A172 (cell line): ENCODE measurements around the gene MS4A10. TPM values are rescaled to one million over a fixed set of nuclear protein-coding genes. Genes with fewer than 3 reads are reported as not detected.
A peak's percentile ranks its signal among the peaks of the same experiment; 100 is the strongest.

ENCODE experiments used
- DNase-seq: peaks from one replicate; pipeline ENCODE4 v3.0.0-alpha.2; 2015; ENCODE audit warnings: low spot score
- total RNA-seq: library from RNA; depleted of rRNA; stranded (reverse); fragments of >200 nt; shearing (Covaris generic); gene quantifications from 2 replicates; pipeline ENCODE4 v1.2.3, GENCODE V29; 2014

The MS4A10 gene
- total RNA-seq, 1 experiment from 2014 or later, result not detected

DNA sequence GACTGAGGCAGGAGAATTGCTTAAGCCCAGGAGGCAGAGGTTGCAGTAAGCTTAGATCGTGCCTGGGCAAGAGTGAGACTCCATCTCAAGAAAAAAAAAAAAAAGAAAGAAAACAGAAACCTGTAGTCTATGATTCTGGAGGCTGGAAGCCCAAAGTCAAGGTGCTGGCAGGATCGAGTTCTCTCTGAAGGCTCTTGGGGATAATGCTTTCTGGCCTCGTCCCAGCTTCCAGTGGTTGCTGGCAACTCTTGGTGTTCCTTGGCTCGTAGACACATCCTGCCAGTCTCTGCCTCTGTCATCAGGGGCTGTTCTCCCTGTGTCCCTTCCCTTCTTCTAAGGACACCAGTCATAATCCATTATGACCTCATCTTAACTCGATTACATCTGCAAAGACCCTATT lies 40.0 kb downstream of the MS4A10 start:
- no peak for DNase-seq

DNA sequence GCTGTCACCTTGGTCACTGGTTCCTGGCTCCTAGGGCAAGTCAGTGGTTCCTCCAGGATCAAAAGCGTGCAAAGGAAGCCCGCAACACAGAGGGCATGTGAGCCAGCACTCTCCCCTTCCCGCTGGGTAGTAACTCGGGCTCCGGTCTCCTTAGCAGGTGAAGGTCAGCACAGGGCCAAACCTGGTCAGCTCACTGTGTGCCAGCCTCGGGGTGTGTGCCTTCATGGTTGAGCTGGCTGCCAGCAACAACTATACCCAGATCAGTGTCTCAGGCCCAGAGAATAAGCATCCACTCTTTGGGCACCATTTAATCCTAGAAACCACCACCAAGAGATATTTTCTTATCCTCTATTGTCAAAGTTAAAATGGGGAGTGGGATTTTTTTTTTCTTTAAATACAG lies 40.7 kb downstream of the MS4A10 start:
- no peak for DNase-seq

DNA sequence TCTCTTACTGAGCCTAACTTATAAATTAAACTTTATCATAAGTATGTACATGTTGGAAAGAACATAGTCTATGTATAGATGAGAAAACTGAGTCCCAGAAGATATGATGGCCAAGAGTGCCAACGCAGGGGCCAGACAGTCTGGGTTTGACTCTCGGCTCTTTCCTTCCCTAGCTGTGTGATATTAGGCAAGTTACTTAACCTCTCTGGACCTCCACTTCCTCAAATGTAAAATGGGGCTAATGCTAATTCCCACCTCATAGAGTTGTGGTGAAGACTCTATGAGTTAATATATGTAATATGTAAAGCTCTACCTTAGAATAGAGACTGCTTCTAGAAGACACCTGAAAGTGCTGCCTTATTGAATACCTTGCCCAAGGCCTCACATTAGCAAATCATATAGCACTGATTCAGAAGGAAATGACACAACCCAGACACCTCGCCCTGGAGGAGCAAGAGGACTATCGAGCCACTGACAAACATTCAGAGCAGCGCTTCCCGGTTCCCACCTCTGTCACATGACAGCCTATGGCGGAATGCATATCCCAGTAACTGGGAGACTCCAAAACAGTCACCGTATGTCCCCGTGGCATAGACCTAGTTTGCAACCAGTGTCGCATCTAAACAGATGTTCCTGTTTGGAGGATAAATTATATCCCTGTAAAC lies 45.5 kb downstream of the MS4A10 start:
- no peak for DNase-seq

DNA sequence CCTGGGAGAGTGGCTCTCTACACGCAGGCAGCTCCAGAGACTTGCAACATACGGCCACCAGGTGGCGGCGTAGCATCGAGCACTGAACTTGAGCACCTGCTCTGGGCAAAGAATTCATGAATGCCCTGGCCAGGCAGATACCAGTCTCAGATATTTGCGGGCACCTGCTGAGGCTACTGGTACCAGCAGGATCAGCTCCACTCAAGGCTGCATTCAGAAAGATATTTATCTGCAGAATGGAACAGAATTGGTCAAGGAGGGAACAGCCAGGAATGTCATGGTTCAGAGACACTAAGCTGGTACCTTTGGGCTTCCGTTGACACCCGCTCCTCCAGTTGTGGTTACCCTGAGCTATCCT lies 46.0 kb downstream of the MS4A10 start:
- DNase-seq, result peak; percentile 76

DNA sequence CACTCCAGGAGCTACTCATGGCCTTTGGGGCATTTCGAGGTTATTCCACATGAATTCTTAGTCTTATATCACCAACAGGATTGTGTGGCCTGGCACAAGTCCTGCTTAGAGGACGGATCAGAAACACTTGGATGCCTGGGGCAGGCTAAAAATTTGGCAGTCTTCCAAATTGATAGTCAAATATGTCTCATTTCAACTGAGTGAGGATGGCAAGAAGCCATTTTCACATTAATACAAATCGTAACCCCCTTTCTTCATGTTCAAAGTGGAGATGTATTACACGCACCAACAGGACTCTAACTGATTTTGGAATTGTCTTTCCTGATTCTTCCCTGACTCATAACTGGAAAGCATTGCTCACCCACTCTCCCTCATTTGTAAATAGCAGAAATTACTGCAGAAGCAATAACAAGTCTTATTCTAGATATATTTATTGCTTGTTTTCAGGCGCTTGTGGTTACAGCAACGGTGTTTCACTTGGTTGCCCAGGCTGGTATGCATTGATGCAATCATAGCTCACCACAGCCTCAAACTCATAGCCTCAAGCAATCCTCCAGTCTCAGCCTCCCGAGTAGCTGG lies 46.5 kb downstream of the MS4A10 start:
- peak; percentile 62 for DNase-seq

DNA sequence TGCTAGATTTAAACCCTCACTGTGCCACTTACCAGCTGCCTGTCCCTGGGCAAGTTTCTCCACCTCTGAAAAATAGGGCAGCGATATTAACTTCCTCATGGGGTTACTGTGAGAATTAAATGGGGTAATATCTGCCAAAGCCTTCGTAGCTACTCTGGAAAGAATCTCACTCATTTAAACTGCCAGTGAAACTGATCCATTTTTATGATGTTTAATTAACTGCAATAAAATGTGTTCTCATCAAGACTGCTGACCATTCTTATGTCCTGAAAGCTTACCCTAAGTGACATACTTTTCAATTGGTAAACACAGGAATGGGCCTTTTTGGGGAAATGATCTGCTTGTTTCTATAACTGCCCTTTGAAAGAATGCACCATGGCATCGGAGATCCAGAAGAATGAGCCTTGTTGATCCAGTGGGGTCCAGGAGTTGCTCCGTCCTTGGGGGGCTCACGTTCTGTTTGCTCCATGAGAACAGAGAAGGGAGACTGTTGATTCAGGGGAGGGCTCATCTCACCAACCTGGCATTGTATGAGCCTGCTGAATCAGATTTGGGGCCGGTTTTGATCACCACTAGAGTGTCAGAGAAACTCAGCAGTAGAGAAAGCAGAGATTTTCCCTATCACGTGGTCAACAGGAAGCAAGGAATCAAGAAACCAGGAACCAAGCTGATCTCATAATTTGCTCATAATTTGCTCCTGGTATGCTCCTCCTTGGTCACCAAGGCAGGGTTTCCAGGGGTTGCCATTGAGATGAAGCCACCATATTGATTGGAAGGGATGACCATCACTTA lies 49.8 kb downstream of the MS4A10 start:
- no peak for DNase-seq

DNA sequence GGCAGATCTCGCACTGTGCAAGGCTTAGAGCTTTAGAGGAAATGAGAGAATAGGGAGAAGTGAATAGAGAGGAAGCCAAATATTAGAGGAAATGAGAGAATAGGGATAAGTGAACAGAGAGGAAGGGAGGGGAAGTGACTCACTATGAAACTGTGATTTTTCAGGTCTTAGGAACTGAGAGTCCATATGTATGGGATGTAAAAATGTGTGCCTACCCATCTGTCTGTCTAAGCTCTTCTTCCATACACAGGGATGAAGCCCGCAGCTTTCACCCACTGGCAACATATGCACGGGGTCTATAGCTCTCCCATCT lies 50.4 kb downstream of the MS4A10 start:
- DNase-seq, result peak; percentile 24

DNA sequence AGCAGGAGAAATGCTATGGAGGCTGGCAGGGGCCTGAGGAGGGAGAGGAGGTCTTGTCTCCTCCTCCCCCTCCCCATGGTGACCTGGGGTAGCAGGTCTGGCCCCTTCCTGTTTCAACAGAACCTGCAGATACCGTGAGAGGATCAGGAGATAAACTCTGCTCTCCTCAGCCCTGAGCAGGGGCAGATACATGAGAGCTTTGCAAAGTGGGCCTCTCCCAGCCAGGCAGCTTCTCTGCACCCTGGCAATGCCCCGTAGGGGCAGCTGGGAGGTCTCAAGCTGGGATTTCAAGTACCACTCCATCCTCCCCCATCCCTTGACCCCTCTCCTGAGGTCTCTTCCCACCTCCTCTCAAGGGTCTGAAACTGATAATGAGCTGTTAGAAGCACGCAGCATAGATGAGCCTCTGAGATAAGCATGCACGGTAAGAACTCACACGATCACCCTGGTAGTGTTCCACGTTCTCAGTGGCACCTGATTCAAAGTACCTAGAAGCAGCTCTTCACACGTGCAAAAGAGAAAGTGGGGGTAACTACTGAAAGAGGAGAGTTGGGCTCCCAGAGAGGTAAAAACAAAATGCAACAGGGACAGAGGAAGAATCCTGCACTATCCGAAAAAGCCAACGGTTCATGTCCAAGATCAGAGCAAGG lies 51.9 kb downstream of the MS4A10 start:
- DNase-seq, result no peak

DNA sequence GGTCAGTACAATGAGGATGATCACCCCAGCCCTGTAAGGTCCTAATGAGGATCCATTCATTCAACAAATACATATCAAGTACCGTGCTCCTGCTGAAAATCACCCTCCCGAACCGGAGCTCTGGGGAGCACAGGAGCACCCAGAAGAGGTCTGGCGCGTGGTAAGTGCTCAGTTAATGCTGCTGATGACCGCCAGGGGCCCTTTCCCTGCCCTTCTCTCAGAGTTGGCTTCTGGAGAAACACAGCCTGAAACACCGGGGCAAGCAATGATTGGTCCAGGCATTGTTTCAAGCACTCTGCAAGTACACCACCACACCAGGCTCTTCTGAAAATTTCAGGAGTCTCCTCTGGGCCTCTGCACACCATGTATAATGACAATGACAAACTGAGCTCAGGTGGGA lies 53.0 kb downstream of the MS4A10 start:
- no peak for DNase-seq

DNA sequence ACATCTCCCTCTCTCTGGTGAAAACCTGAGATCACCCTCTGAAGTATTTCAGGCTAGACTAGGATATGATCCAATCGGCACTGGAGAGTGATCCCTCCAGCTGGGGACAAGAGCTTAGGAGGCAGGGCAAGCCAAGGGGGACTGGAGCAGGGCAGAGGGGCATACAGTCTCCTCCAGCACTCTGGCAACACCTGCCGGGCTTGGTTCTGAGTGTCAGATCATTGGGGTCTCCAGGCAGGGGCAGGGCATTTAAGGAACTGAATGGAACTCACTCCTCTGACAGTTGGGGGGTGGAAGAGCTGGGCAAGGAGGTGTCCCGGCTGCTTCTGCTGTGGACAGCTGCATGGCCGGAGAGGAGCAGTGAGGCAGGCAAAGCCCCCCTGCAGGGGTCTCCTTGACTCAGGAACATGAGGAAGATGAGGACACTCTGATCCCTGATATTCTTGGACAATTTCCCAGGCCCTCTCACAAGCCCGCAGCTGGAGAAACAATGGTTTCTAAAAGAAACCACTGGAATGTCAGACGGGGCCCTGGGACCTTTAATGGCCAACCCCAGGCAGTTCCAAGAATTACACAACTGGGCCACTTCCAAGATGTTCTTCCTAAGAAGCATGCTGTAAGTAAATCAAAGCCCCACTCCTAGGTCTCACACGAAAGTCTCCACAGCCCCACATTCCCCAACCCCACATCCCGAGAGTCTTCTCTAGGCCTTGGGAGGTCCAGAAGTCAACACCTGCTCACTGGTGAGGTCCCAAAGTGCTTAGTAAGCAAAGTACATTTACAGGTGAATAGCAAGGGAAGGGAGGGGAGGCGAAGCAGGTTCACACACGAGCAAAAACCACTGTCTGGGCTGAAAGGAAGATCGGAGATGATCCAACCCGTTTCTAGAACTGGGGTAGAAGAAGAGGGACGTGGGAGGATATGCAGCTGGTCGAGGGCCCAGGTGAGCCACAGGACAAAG lies 55.6 kb downstream of the MS4A10 start:
- peak; percentile 85 for DNase-seq

DNA sequence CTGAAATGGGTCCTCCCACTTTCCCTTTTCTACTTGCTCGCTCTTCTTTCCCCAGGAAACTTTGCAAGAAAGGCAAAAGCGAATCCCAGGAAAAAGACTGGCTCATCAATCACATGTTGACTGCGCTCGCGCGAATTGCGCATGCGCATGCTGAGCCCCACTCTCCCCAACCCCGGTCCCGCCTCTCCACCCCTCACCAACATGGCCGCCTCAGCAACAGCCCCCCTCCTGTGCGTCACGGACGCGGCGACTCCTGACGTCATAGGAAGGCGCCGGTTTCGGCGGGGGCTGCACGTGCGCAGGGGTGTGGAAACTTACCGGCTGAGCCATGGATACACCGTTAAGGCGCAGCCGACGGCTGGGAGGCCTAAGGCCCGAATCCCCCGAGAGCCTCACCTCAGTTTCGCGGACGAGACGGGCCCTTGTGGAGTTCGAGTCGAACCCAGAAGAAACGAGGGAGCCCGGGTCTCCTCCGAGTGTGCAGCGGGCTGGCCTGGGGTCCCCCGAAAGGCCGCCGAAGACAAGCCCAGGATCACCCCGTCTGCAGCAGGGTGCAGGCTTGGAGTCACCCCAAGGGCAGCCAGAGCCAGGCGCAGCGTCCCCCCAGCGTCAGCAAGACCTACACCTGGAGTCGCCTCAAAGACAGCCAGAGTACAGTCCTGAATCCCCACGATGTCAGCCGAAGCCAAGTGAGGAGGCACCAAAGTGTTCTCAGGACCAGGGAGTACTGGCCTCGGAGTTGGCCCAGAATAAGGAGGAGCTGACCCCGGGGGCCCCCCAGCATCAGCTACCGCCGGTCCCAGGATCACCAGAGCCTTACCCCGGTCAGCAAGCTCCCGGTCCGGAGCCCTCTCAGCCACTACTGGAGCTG lies 56.9 kb downstream of the MS4A10 start, which contains the start of gene CCDC86:
CCDC86 (plus strand) TSS at position 317 of the 871 bp plus-strand sequence; CDS start at position 329, 12 bp downstream.
- DNase-seq, result peak; percentile 92

DNA sequence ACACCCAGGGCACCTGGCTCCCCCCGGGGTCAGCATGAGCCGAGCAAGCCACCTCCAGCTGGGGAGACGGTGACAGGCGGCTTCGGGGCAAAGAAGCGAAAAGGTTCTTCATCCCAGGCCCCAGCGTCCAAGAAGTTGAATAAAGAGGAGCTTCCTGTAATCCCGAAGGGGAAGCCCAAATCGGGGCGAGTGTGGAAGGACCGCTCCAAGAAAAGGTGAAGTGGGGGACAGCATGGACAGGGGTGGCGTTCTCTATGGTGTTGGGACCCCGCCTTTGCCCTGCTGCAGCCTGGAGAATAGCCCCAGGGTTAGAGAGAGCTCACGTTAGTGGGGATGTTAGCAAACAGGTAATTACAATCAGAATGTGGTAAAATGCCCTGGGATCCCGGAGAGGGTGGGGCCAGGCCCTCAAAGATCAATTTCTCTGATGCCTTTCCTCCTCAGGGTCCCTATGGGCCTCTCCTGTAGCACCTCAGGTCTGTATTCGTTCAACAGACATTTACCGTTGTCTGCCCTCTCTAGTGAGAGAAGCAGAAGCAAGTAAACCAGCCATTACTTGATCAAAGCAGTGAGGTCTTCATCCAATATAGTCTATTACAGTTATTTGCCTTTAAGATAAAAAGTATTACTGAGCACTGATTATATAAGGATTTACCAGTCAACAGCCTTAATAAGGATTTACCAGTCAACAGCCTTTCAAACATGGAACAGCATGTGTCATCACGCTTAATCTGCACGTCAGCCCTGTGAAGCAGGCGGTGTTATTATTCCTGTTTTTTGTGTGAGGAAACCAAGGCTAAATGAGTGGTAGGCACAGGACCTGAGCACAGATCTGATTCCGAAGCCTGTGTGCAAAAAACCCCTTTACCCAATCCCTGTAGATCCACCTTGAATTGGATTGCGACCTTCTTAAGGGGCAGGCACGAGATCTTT lies 57.8 kb downstream of the MS4A10 start:
- no peak for DNase-seq

DNA sequence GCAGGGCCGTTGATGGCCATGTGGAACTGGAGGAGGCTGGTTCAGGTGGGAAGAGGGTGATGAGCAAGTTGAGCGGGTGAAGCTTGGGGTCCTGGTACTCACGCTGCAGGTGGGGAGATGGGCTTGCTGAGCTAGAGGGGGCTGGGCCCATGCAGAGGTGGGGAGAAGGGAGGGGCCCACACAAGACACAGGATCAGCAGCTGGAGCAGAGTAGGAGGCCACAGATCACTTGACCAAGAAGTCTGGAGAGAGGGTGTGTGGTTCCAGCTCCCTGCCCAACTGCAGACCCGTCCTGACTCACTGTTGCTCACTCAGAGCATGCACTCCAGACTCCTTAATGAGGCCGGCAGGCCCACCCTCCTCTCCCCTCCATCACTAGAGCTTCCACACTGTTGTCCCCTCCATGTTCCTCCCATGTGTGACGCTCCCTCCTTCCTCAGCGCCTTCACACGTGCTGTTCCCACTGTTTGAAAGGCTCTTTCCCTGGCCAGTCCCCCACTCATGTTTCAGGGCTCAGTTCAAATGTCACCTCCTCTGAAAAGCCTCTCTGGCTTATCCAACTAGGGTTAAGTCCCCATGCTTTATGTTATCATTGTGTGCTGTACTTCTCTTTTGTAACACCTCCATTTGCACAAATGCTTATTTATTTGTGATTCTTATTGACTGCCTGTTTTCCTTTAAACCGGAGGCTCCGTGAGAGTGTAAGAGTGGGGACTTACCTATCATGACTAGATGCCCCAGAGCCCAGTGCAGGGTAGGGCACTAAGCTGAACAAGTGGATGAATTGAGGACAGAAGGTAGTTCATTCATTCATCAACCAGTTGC lies 59.1 kb downstream of the MS4A10 start:
- no peak for DNase-seq

DNA sequence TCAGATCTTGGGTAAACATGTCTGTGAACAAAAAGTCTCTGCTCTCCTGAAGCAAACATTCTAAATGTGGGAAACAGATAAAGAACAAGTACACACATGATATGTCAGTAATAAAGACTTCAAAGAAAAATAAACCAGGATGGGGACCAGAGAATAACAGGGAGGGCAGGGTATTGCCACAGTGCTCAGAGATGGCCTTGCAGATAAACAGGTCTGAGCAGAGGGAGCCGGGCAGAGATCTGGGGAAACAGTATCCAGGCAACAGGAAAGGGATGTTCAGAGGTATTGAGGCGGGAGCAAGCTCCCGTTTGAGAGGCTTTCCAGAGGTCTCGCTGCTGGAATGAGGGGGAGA lies 59.7 kb downstream of the MS4A10 start:
- no peak for DNase-seq

DNA sequence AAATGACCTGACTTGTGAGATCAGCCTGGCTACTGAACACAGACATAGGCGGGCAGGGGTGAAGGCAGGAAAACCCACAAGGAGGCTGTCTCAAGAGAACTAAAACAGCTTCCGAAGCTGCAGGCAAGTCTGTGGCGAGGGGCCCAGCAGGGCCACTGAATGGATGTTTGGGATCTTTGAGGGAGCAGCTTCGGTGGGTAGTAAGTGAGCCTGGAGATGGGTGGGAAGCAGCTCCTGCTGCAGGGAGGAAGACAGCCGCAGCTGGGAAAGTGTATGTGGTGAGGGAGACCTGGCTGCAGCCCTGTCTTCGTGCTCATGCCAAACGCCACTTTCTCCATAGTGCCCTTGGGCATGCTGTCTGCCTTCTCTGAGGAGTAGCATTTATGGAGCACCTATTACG lies 60.2 kb downstream of the MS4A10 start:
- DNase-seq, result no peak

DNA sequence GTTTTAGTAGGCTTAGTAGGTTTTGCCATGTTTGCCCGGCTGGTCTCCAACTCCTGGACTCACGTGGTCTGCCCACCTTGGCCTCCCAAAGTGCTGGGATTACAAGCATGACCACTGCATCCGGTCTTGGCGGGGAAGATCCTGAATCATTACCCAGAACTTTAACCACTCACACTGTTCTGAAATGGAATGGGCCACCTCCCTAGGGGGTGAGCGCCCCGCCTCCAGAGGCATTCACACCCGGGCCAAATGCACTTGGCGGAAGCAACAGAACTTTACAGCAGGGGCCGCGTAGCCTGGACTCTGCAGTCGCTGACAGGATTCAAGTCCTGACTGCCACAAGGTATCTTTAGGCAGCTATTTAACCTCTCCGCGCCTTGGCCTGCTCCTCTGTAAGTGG lies 62.1 kb downstream of the MS4A10 start:
- DNase-seq, result no peak

DNA sequence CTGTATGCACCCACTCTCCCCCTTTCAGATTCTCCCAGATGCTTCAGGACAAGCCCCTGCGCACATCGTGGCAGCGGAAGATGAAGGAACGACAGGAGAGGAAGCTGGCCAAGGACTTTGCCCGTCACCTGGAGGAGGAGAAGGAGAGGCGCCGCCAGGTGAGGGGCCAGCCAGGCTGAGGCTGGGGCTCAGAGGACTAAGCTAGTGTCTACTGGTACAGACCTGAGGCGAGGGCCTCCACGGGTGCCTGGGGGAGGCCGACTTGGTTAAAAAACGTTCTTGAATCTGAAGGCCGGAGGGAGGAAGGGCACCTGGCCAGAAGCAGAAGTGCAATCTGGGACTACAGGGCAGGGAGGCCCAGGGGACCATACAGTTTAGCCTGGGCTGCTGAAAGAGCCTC lies 62.8 kb downstream of the MS4A10 start:
- DNase-seq, result no peak

DNA sequence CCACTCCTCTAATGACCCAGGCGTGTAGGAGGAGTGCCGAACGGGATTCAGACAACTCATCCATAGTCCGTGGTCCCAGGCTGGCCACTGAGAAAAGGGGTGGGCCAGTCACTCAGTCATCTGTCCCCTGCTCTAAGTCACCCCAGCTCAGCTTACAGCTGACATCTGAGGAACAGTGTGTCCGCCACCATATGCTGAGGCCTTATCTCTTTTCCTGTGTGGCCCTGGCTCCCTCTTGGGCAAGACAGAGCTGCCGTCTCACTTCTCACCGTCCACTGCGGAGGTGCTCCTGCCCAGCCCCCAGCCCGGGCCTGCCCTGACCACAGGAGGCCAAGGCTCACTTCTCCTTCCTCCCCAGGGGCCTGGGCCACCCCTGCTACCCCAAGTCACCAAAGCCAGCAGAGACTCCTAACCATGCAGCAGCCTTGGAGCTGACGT lies 63.6 kb downstream of the MS4A10 start:
- no peak for DNase-seq
